Measurements from ENCODE around the gene APBA2.
A peak's percentile ranks its signal among the peaks of the same experiment; 100 is the strongest.

The APBA2 gene

DNA sequence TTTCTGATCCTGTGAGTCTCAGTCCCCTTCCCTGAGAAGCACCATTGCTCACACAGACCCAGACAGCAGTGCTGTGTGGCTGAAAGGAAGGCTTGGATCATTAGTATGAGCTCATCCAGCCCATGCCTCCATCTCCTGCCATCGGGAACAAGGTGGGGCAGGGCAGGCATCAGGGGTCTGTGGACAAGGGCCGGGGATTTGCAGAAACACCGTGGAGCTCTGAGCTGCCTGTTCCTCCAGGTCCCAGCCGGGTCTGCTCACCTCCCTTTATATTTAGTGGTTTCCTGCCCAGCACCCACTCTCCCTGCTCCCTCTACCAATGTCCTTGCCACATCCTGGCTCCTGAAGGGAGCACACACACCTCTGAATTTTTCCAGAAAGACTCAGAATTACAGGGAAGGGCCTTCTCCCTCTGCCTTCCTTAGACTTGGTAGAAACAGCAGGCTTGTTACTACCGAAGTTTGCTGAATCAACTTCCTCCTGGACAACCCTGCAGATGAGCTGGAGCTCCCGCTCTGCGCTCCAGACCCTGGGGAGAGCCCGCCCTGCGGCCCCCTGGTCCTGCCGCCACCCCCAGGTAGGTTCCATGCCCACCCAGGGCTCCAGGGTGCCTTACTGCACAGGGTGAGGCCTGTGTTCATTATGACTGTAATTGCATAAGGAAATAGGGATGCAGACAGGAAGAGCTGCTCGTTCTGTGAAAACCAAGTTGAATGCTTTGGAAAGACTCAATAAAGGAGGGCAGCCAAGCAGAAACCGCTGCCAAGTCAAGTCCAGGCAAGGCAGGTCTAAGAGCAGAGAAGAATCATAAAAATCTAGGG is 255.7 kb downstream of the APBA2 start:
- TF ChIP-seq CTCF (IDR thresholded peaks at IDR 0.05; ENCODE audit: low read length, missing control alignments): no peak
- DNase-seq (ENCODE audit: low read depth): no peak

DNA sequence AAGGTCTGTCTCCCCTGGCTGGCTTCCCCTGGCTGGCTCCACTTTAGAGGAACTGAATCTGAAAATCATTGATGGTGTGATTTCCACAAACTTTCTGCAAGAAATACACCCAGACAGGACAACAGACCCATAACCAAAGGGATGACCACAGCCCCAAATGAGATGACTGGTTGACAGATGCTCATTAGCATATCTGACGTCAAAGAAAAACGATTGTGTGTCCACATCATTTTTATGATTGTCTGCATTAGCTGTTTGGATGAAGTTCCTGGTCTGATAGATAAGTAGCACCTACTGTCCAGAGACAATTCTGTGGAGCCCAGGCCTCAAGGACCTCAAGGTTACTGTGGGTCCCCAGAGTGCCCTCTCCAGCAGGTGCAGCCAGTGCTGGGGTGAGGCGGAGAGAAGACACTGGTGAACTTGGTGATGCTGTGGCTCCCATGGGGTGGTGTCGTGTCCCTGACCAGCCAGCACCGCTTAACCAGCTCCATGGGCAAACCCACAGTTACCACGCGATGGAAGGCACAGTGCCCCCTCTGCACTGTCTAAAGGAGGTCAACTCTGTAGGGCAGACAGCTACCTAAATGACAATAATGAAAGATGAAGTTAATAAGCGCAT is 256.5 kb downstream of the APBA2 start:
- DNase-seq (ENCODE audit: low read depth): no peak
- TF ChIP-seq CTCF (IDR thresholded peaks at IDR 0.05; ENCODE audit: low read length, missing control alignments): no peak

More for the DNA sequence above, 255.7 kb downstream of the APBA2 start:
- no peak overlapping the region for H3K4me3 ChIP-seq (replicated peaks; ENCODE audit: low read depth, low read length)

GRCh38 chr15:29143293-29143692 is 257.5 kb downstream of the APBA2 start:
- no peak overlapping the region for H3K4me3 ChIP-seq (replicated peaks; ENCODE audit: low read depth, low read length)
- no peak for DNase-seq (ENCODE audit: low read depth)
- TF ChIP-seq CTCF (IDR thresholded peaks at IDR 0.05; ENCODE audit: low read length, missing control alignments): no peak

More for the DNA sequence above, 256.5 kb downstream of the APBA2 start:
- no peak overlapping the region for H3K4me3 ChIP-seq (replicated peaks; ENCODE audit: low read depth, low read length)

DNA sequence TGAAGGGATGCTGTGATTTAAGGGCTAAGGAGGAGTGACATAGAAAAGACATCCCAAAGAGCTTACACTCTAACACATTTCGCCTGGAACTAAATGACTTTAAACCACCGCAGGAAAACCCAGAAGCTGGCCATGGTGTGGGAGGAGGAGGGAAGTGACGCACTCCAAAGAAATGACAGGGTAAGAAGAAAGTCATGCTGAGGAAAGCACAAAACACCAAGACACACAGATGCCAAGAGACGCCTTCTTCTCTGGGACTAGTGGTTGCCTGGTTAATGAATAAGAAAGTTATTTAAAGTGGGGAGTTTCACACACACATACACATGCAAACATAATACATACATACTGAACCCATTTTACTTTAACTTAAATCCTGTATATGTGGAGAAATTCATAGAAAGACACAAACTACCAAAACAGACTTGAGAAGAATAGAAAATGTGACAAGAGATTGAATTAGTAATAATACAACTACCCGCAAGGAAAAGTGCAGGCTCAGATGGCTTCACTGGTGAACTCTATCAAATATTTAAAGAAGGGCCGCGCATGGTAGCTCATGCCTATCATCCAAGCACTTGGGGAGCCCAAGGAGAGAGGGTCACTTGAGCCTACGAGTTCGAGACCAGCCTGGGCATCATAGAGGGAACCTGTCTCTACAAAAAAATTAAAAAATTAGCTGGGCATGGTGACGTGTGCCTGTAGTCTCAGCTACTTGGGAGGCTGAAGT is 258.3 kb downstream of the APBA2 start:
- DNase-seq (ENCODE audit: low read depth): peak; percentile 79
- no peak for TF ChIP-seq CTCF (IDR thresholded peaks at IDR 0.05; ENCODE audit: low read length, missing control alignments)
- no peak overlapping the region for H3K4me3 ChIP-seq (replicated peaks; ENCODE audit: low read depth, low read length)

- H3K4me3 ChIP-seq (replicated peaks; ENCODE audit: low read depth, low read length): no peak overlapping the region
- no peak for DNase-seq (ENCODE audit: low read depth)
- no peak for TF ChIP-seq CTCF (IDR thresholded peaks at IDR 0.05; ENCODE audit: low read length, missing control alignments)
These were observed 263.9 kb downstream of the APBA2 start for GRCh38 chr15:29149738-29150075.

DNA sequence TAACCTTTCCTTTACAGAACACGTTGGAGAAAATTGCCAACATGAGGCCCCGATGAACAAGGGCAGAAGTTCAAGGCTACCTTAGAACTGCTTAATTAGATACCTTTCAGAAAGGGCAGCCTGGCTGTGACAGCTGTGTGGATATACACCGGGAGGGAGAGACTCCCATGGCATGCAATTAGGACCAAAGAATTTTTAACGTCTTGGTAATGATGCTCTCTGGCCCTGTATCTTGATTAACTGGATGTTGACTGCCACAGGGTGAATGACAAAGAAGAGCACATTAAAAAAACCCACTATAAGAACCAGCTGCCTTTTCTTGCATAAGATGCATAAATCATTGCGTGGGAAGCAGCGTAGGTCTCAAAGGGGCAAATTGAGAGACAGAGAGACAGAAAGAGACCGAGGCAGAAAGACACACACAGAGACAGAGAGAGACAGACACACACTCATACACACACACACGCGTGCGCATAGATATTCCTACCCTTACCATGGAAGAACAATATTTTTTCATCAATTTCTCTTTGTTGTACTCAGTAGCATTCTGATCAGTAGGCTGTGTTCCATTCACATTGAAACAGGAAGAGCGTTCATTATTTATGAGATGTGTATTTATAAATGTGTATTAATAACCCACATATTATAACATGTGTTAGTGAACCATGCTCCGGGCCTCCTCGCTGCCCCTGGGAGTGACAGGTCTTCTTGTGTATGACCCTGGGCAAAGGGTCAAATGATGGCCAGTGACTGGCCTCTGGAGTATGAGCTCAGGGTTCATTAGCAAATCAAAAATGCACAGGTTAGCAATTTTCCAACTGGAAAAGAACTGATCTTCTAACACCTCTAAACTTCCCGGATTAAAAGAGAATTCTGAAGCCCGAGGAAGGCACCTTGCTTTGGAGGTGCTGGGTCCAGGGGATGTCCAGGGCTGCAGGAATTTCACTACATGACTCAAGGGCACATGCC is 265.0 kb downstream of the APBA2 start:
- no peak for DNase-seq (ENCODE audit: low read depth)
- no peak overlapping the region for H3K4me3 ChIP-seq (replicated peaks; ENCODE audit: low read depth, low read length)
- no peak for TF ChIP-seq CTCF (IDR thresholded peaks at IDR 0.05; ENCODE audit: low read length, missing control alignments)
